Panc1 (cell line): Measurements from ENCODE around the gene UNC5B.

ENCODE experiments used
- POLR2AphosphoS5 ChIP-seq: IDR thresholded peaks from 2 replicates; pipeline ENCODE4 v1.6.1; 2012; ENCODE audit warnings: mild to moderate bottlenecking, low read depth, low read length, moderate library complexity
- REST ChIP-seq, 2 experiments: IDR thresholded peaks; 2 replicates each; pipeline ENCODE4 v1.6.1; 2011 to 2012; ENCODE audit warnings: low read depth in 2 of 2, control low read depth in 1 of 2, low read length in 1 of 2, mild to moderate bottlenecking in 1 of 2, moderate library complexity in 1 of 2; ENCODE audit not compliant: insufficient read depth in 1 of 2
- SIN3A ChIP-seq: IDR thresholded peaks from 2 replicates; pipeline ENCODE4 v1.6.1; 2012; ENCODE audit warnings: low read depth, mild to moderate bottlenecking, low read length, moderate library complexity, borderline replicate concordance; ENCODE audit not compliant: insufficient read depth
- TCF7L2 ChIP-seq: IDR thresholded peaks from 2 replicates; pipeline ENCODE4 v1.6.1; 2011; ENCODE audit warnings: mild to moderate bottlenecking, low read depth, low read length, inconsistent platforms
- TF ChIP-seq, protein P1 (sequence below): fragments of 450-650 bp; IDR thresholded peaks from 2 replicates; pipeline ENCODE4 v1.5.1; 2017; ENCODE audit warnings: mild to moderate bottlenecking

DNA sequence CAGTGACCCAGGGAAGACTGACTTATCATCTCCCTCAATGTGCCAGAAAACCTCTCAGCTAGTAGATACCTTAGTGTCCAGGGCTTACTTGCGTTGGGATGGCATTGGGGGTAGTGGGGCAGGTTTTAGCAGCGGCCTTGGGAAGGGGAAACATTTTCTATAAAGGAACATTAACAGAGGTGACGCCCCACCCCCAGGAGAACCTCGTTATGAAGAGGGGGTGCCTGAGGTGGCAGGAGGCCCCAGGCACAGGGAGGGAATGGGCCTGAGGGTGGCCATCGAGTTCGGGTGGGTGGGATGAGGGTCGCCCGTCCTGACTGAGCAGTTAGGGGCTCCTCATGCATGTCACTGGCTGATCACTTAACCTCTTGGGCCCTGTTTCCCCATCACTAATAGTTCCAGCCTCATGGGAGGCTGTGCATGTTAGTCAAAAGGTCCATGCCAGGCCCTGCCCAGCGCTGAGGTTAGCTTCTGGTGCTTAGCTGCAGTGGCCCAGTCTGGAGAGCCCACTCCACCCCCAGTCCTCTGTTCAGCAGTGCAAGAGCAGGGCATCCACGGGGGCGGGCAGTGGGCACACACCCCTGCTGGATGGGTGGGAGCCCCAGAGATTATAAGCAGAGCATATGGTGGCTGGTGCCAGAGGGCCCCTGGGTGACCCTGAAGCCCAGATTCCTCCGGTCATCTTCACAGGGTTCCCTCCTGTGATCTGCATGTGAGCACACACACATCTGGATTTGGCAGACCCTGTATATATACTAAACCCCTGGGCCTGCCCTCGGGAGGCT, 27.0 kb downstream of the UNC5B start:
- TF ChIP-seq, protein P1, sequence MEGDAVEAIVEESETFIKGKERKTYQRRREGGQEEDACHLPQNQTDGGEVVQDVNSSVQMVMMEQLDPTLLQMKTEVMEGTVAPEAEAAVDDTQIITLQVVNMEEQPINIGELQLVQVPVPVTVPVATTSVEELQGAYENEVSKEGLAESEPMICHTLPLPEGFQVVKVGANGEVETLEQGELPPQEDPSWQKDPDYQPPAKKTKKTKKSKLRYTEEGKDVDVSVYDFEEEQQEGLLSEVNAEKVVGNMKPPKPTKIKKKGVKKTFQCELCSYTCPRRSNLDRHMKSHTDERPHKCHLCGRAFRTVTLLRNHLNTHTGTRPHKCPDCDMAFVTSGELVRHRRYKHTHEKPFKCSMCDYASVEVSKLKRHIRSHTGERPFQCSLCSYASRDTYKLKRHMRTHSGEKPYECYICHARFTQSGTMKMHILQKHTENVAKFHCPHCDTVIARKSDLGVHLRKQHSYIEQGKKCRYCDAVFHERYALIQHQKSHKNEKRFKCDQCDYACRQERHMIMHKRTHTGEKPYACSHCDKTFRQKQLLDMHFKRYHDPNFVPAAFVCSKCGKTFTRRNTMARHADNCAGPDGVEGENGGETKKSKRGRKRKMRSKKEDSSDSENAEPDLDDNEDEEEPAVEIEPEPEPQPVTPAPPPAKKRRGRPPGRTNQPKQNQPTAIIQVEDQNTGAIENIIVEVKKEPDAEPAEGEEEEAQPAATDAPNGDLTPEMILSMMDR: no peak
- TF ChIP-seq POLR2AphosphoS5: no peak
- TF ChIP-seq SIN3A: no peak
- TF ChIP-seq REST (IDR thresholded peaks at IDR 0.05; ENCODE audit: insufficient read depth in 1 of 2, low read depth in 2 of 2, low read length in 1 of 2): no peak
- TF ChIP-seq TCF7L2: no peak
